Caki2 (cell line): ENCODE data around the gene MIR17HG. TPM values are rescaled to one million over a fixed set of nuclear protein-coding genes. Genes with fewer than 3 reads are reported as not detected.

ENCODE experiments used
- DNase-seq: peaks from one replicate; pipeline ENCODE4 v3.0.0-alpha.2; 2015; ENCODE audit warnings: low read depth
- in situ Hi-C: cut with HindIII; loops from 2 replicates; pipeline ENCODE4 v1.10.0; 2016; ENCODE audit warnings: low sequenced_read_pairs, low pct_unique_long_range_greater_than_20kb, mixed read lengths
- total RNA-seq: library from RNA; depleted of rRNA; stranded (reverse); fragments of >200 nt; shearing (Covaris generic); gene quantifications from 2 replicates; pipeline ENCODE4 v1.2.3, GENCODE V29; 2014; ENCODE audit warnings: low replicate concordance; rRNA removed

MIR17HG gene
- total RNA-seq, 1 experiment from 2014 or later = 2.2 TPM

DNA sequence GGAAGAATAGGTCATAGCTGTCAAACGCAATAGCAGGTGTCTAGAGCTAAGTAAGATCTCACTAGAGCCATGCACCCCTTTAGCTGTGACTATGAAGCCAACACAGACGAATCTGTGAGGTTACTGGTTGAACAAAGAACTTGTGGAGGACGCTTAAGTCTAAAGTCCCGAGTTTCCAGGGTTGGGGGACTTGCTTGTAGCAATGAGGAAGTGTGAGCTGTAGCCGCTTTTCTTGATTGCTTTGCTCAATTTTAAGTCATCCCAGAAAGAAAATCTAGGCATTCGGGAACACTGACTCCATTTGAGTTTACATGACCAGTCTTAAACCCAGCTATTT is 52.5 kb downstream of the MIR17HG start:
- no peak for DNase-seq
- in situ Hi-C loops = no loop called here

DNA sequence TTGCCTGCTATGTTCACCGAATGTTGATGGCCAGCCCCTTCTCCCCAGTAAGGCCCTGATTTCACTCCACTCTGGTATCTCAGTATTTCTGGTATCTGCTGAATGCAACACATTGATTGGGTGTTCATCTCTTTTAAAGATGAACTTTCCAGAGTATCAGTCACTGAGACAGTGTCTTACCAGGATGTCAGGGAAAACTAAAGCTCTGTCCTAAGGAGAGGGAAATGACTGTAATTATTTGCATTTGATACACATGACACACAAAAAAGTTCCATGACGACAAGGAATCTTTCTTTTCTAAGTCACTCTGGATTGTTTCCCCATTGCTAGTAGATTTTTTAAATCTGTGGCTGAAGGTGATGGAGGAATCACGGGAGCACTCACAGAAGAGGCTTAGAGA is 53.2 kb downstream of the MIR17HG start:
- no peak for DNase-seq
- in situ Hi-C loops = no loop called here

DNA sequence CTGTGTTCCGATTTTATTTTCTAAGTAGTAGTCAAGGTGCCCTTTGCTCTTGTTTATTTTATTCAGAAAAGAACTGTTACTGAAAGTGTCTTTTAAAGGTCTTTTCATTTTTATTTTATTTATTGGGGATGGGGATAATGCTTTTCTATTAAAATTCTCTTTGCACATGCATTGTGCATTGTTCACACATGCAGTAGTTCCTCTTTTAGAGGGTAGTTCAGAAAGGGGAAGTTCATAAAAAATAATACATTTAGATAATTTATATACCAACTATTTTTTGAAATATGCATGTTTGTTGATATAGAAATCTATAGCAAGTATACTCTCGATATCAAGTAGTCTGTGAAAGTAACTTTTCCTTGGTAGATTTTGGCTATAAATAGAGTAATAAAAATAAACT is 54.4 kb downstream of the MIR17HG start:
- no peak for DNase-seq
- in situ Hi-C loops = no loop called here

Other genes starting within 250 kb of the MIR17HG start
- gene GPC5, start 50.9 kb downstream of the MIR17HG start, total RNA-seq = not detected in 2 replicates